ENCODE data around the gene EXT2.

The EXT2 gene

DNA sequence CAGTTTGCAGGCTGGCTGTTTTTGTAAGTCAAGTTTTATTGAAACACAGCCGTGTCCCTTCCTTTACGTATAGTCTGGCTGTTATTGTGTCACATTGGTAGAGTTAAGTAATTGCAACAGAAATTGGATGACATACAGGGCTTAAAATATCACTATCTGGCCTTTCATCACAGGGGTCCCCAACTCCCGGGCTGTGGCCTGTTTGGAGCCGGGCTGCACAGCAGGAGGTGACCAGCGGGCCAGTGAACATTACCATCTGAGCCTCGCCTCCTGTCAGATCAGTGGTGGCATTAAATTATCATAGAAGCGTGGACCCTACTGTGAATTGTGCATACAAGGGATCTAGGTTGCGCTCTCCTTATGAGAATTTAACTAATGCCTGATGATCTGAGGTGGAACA, 31.7 kb downstream of the EXT2 start:
- no peak overlapping the region for H3K4me3 ChIP-seq (ENCODE audit: low read depth, low read length)
- DNase-seq (ENCODE audit: low read depth) = no peak
- TF ChIP-seq, protein P1, sequence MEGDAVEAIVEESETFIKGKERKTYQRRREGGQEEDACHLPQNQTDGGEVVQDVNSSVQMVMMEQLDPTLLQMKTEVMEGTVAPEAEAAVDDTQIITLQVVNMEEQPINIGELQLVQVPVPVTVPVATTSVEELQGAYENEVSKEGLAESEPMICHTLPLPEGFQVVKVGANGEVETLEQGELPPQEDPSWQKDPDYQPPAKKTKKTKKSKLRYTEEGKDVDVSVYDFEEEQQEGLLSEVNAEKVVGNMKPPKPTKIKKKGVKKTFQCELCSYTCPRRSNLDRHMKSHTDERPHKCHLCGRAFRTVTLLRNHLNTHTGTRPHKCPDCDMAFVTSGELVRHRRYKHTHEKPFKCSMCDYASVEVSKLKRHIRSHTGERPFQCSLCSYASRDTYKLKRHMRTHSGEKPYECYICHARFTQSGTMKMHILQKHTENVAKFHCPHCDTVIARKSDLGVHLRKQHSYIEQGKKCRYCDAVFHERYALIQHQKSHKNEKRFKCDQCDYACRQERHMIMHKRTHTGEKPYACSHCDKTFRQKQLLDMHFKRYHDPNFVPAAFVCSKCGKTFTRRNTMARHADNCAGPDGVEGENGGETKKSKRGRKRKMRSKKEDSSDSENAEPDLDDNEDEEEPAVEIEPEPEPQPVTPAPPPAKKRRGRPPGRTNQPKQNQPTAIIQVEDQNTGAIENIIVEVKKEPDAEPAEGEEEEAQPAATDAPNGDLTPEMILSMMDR (IDR thresholded peaks at IDR 0.05; ENCODE audit: low read depth, low read length, missing control alignments) = no peak

DNA sequence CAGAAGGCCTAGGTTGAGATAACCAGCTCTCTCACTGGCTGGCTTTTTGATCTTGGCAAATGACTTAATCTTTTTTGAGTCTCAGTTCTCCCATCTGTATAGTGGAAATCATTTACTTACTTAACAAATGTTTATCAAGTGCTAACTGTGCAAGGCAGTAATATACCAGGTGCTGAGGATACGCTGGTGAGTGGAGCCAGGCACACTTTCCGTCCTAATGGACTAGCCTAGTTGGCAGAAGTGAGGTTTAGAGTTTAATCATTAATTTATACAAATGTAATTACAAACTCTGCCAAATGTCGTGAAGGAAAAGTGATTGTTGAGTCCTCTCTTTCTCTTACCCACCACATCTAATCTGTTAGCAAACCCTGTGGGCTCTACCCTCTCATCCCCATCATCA, 33.3 kb downstream of the EXT2 start:
- TF ChIP-seq, protein P1 (IDR thresholded peaks at IDR 0.05; ENCODE audit: low read depth, low read length, missing control alignments) = no peak
- no peak for DNase-seq (ENCODE audit: low read depth)
- H3K4me3 ChIP-seq (ENCODE audit: low read depth, low read length) = no peak overlapping the region

DNA sequence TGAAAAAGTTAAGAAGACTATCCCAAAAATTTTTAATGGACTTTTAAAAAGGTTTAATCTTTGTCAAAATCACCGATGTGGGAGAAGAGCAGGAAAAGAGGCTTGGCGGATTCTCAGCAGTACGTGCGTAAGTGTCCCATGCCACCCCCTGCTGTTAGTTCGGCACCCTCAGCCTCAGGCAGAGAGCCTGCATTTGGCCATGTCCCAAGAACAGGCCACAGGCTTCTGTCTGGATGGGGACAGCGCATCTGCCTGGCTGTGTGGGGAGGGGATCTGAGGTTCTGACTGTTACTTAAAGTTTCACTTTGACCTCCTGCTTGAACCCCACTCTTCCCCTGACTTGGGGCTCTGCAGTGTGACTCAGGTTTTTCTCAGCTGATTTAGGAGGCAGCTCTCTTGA, 35.3 kb downstream of the EXT2 start:
- no peak for DNase-seq (ENCODE audit: low read depth)
- TF ChIP-seq, protein P1 (IDR thresholded peaks at IDR 0.05; ENCODE audit: low read depth, low read length, missing control alignments) = no peak
- no peak overlapping the region for H3K4me3 ChIP-seq (ENCODE audit: low read depth, low read length)

DNA sequence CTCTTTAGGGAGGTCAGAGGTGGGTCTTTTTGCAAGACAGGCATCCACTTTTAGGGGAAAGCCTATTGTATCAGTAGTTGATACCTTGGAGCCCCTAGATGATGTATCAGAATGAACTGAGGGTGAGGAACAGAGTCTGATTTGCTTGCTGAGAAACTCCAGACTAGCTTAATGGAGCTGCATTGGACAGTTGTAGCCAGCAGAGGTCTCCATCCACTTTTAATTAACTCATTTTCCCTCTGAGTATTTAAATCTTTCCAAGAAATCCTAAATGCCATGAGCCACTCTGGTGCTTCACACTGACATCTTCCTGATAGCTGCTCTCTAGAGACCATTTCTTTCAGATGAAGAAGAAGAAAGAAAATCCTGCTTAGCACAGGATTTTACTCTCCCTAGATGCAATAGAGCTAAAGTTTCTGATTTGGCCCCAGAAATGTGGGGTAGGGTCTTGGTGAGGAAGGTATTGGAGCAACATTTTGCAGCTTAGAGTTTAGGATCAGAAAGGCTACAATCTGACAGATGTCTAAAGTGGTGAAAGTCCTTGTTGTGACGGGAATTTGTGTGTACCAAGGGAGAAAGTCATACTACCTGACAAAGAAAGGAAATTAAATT, 38.0 kb downstream of the EXT2 start:
- H3K4me3 ChIP-seq (ENCODE audit: low read depth, low read length) = no peak overlapping the region
- no peak for DNase-seq (ENCODE audit: low read depth)
- TF ChIP-seq, protein P1 (IDR thresholded peaks at IDR 0.05; ENCODE audit: low read depth, low read length, missing control alignments) = peak; percentile 62

DNA sequence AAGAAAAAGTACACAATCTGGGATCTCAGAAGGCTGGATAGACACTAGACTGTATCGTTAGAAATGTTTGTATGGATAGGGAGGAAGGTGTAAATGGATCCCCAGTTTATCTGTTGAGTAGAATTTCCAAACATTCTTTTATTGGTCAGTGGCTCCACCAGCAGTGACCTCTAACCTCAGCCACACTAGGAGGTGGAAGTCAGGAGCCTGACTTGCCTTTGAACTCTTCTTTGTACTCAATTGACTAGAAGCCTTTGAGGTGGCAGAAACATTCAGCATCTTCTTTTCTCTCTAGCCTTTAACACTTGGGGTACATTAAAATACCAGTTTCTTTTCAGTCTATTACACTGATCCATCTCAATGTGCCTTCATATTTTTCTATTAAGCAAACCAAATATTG, 39.1 kb downstream of the EXT2 start:
- TF ChIP-seq, protein P1 (IDR thresholded peaks at IDR 0.05; ENCODE audit: low read depth, low read length, missing control alignments) = no peak
- DNase-seq (ENCODE audit: low read depth) = no peak

DNA sequence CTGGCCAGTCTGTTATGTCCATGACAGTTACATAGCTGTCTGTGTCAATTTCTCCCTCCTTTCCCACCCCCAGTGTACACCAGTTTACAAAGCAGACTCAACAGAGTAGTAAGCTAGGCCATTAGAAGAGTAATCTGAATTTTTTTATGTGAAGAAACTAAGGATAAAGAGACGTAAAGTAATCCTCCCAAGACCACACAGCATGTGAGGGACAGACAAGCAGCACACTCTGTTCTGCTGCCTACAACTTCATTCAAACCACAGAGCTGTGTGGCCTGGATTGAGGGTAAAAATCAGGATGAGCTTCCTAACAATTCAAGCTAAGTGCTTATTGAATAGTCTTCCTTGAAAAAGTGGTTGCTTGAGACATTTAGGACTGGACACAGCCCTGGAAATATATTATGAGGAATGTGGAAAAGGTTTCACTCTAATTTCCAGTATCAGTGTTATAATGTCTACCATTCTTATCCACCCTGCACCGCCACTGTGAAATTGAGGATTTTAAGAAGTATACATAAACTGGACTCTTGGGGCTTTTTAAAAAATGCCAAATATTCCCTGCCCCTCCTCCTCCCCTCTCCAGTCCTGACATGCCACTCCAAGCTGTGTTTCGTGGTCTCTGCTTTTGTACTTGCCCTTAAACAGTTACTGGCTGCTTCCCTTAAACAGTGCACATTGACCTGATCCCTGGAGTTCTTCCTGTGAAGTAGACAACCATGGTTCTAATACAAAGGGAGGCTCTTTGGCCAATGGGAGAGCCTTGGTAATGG, 40.9 kb downstream of the EXT2 start:
- DNase-seq (ENCODE audit: low read depth) = no peak
- TF ChIP-seq, protein P1 (IDR thresholded peaks at IDR 0.05; ENCODE audit: low read depth, low read length, missing control alignments) = no peak
- no peak overlapping the region for H3K4me3 ChIP-seq (ENCODE audit: low read depth, low read length)

More for the DNA sequence above, 39.1 kb downstream of the EXT2 start:
- H3K4me3 ChIP-seq (ENCODE audit: low read depth, low read length) = no peak overlapping the region

Data from GM12864 (cell line).